Ascending aorta (tissue), 2 donors: ENCODE data around the gene ATP9B. TPM values are rescaled to one million over a fixed set of nuclear protein-coding genes. Genes with fewer than 3 reads are reported as not detected.

Source experiments
- DNase-seq, 2 donors: peaks; one replicate each; pipeline ENCODE4 v3.0.0-alpha.2; 2019; ENCODE audit warnings: low spot score in 2 of 2
- H3K27ac ChIP-seq, 2 donors: fragments of 200-600 bp; sonication (generic); one replicate each; pipeline ENCODE4 v1.5.1; 2016 to 2017; ENCODE audit warnings: mild to moderate bottlenecking in 1 of 2
- H3K27me3 ChIP-seq: fragments of 200-600 bp; sonication (generic); one replicate; pipeline ENCODE4 v1.5.1; 2017
- H3K36me3 ChIP-seq, 2 donors: fragments of 200-600 bp; sonication (generic); one replicate each; pipeline ENCODE4 v1.5.1; 2016
- H3K4me1 ChIP-seq, 2 donors: fragments of 200-600 bp; sonication (generic); one replicate each; pipeline ENCODE4 v1.5.1; 2016 to 2017; ENCODE audit warnings: mild to moderate bottlenecking in 1 of 2
- H3K4me3 ChIP-seq, 2 donors: fragments of 200-600 bp; sonication (generic); one replicate each; pipeline ENCODE4 v1.5.1; 2016 to 2017; ENCODE audit warnings: mild to moderate bottlenecking in 1 of 2
- H3K9me3 ChIP-seq, 2 donors: fragments of 200-600 bp; sonication (generic); one replicate each; pipeline ENCODE4 v1.5.1; 2016
- CTCF ChIP-seq, 3 experiments: fragments of 200-600 bp in 2 of 3; fragments of 450-650 bp in 1 of 3; sonication (generic) in 2 of 3; IDR thresholded peaks; one replicate each; pipeline ENCODE4 v1.5.1; 2016 to 2019; ENCODE audit warnings: antibody characterized with exemption in 3 of 3, mild to moderate bottlenecking in 1 of 3, moderate library complexity in 1 of 3
- intact Hi-C: fragments of 100-400 bp; cut with DNase I; formaldehyde crosslinking; loops from one replicate; pipeline ENCODE4 v1.15.1; 2023
- total RNA-seq: library from RNA; depleted of rRNA; stranded (reverse); fragments of >200 nt; gene quantifications from one replicate; pipeline ENCODE4 v1.1.0, GENCODE V29; 2016

The ATP9B gene
- total RNA-seq, 1 donor from 2014 or later = 14.4 TPM

GRCh38 chr18:79365701-79366100 lies 296.5 kb downstream of the ATP9B start:
- Histone ChIP-seq H3K4me1 (no peaks in the 10 kb centered on the region), H3K4me3 (no peak overlapping the region), H3K27me3 (no peaks in the 10 kb centered on the region), H3K9me3 (no peaks in the 10 kb centered on the region), H3K27ac (no peak overlapping the region), H3K36me3 (peaks cover 18 to 37% of the 10 kb centered on the region in 2 donors)
- intact Hi-C loops = no loop called here
- no peak for TF ChIP-seq CTCF (IDR thresholded peaks at IDR 0.05)
- no peak for DNase-seq

- Histone ChIP-seq H3K4me1 (no peaks in the 10 kb centered on the region), H3K9me3 (no peaks in the 10 kb centered on the region), H3K36me3 (peaks cover 14 to 31% of the 10 kb centered on the region in 2 donors), H3K27ac (no peak overlapping the region), H3K27me3 (no peaks in the 10 kb centered on the region), H3K4me3 (no peak overlapping the region)
- DNase-seq = no peak
- intact Hi-C loops = no loop called here
- no peak for TF ChIP-seq CTCF (IDR thresholded peaks at IDR 0.05)
Measured at GRCh38 chr18:79366177-79367094, 297.2 kb downstream of the ATP9B start.

GRCh38 chr18:79367480-79367879 lies 298.3 kb downstream of the ATP9B start:
- Histone ChIP-seq H3K27ac (no peak overlapping the region), H3K27me3 (no peaks in the 10 kb centered on the region), H3K36me3 (peaks cover 14 to 28% of the 10 kb centered on the region in 2 donors), H3K4me3 (no peak overlapping the region), H3K4me1 (no peaks in the 10 kb centered on the region), H3K9me3 (no peaks in the 10 kb centered on the region)
- TF ChIP-seq CTCF (IDR thresholded peaks at IDR 0.05) = no peak
- intact Hi-C loops = no loop called here
- no peak for DNase-seq

- intact Hi-C loops = no loop called here
- Histone ChIP-seq H3K4me1 (no peaks in the 10 kb centered on the region), H3K27ac (no peak overlapping the region), H3K27me3 (no peaks in the 10 kb centered on the region), H3K36me3 (peaks cover 14 to 25% of the 10 kb centered on the region in 2 donors), H3K9me3 (no peaks in the 10 kb centered on the region), H3K4me3 (no peak overlapping the region)
- DNase-seq = no peak
- TF ChIP-seq CTCF (IDR thresholded peaks at IDR 0.05) = no peak
Measured at GRCh38 chr18:79367989-79368388, 298.8 kb downstream of the ATP9B start.

GRCh38 chr18:79368681-79369080 lies 299.5 kb downstream of the ATP9B start:
- H3K27ac ChIP-seq = no peak overlapping the region
- TF ChIP-seq CTCF (IDR thresholded peaks at IDR 0.05) = no peak

More at GRCh38 chr18:79368681-79369080, 299.5 kb downstream of the ATP9B start:
- H3K36me3 ChIP-seq = peaks cover 14 to 20% of the 10 kb centered on the region in 2 donors
- no peaks in the 10 kb centered on the region for H3K27me3 ChIP-seq
- intact Hi-C loops = no loop called here
- no peaks in the 10 kb centered on the region for H3K9me3 ChIP-seq
- H3K4me3 ChIP-seq = no peak overlapping the region
- no peaks in the 10 kb centered on the region for H3K4me1 ChIP-seq
- DNase-seq = no peak
